D341Med (cell line): ENCODE measurements around the gene HTR4.

Experiments used
- DNase-seq: peaks from one replicate; pipeline ENCODE4 v3.0.0; 2012; ENCODE audit warnings: low spot score

Gene HTR4

GRCh38 chr5:148660346-148660660 is 6.0 kb upstream of the HTR4 start:
- DNase-seq = no peak

- no peak for DNase-seq
These were observed 5.5 kb upstream of the HTR4 start for GRCh38 chr5:148659641-148660345.

DNA sequence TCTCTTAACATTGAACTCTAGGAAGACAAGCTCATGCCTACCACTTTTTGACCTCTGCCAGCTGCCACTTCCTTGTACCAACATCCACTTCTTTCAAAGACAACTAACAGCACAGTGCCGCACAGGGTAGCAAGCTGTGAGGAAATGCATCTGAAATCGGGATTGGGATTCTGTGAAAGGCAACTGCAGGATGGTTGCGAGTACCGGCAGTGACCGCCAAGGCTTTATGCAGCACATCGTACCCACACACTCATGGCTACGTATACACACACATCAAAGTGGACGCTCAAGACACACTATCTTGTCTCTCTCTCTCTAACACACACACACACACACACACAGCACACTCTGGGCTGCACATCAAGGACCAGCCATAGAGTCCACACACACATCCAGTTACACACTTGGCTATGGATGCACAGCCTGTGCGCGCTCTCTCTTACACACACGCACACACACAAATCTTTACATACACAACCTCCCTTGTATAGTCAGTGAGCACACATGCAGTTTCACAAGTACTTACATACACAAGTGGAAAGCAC is 964 bp downstream of the HTR4 start:
- DNase-seq = no peak

- no peak for DNase-seq
These were observed 2.8 kb downstream of the HTR4 start for GRCh38 chr5:148651528-148651927.

DNA sequence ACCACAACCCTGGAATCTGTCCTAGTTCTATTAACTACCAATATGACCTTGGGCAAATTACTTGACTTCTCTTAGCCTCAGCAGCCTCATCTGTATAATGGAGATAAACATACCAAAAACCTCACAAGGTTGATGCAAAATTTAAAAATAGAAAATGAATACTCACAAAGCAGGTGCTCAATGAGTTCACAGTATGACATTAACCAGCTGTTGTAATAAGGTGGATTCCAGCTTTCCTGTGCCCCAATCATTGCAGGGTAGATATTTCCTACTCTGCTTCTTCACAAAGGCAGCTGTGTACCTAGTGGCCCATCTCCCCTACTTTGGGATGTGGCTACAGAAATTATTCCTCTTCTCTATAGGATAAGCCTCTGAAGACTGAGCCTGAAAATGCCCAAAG is 8.8 kb downstream of the HTR4 start:
- DNase-seq = no peak

- no peak for DNase-seq
These were observed 12.6 kb downstream of the HTR4 start for GRCh38 chr5:148641735-148642134.

GRCh38 chr5:148640471-148640870 is 13.9 kb downstream of the HTR4 start:
- no peak for DNase-seq

DNA sequence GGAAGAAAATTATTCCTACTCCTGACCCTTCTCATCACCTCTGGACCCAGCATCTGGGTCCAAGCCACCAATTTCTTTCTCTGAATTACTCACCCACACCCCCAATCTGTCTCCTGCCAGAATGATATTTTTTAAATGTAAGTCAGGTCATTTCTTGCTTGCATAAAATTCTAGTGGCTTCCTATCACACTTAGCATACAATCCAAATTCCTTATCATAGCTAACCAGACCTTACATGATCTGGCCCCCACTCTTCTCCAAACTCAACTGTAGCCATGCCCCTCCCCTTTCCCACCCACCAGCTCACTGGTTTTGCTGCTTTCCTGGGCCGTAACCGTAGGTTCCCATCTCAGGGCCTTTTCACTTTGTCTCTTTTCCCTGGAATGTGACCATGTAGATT is 15.2 kb downstream of the HTR4 start:
- DNase-seq = no peak

DNA sequence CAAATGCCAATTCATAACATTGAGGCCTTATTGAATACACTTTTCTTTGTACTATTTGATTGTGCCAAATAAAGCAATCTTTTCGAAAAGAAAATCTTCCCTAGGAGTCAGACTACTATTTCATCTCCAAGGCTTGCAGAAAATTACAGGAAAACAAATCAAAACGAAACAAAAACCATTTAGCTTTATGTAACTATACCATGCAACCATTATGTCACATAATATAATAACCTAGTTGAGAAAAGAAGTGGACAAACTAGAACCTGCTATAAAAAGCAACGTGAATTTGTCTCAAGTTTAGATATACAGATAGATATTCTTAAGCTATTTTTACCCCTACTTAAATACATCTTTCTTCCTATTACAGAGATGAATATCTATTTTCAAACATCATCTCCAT is 18.0 kb downstream of the HTR4 start:
- no peak for DNase-seq

DNA sequence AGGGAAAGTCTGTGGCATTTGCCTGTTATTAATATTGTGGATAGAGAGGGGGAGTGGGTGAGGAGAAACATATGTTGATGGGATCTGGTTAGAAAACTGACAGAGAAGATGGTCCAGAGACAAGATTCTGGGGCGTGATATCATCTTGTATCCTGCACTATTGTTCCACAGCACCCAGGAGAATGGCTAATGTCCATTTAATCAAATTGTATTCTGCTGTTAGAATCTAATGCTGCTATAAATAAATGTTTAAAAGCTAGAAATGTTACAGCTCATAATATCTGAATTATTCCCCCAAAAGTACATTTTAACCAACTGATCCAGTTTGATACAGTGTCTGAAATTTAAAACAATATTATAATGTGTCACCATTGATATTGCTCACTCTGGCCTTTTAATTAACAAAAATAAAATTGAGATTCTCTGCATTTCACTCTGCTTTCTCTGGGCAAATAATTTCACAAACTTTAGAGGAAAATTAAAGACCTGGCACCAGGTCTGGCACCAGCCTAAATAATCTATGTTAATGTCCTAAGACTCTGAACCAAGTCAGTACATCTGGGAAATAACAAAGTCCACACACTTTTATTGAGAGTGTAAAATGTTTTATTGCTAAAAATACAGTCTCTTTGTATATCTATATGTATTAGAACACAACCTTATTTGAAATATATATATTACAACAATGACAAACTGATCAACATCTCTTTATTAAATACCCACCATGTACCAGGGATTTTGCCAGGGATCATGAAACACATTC is 18.8 kb downstream of the HTR4 start:
- no peak for DNase-seq

DNA sequence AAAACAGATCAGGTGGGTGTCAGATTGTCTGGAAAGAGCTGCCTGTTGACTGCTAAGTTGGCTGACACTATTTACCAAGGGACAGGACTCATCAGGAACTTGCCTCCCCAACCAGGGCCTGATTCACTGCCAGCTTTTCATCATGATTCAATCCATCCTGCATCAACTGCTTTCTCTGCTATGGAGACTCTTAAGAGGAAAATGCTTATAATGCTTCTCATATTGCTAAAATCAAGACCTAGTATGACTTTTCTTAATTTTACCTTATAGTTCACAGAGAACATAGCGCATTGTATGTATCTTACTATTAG is 21.3 kb downstream of the HTR4 start:
- no peak for DNase-seq

- no peak for DNase-seq
These were observed 21.9 kb downstream of the HTR4 start for GRCh38 chr5:148632255-148633066.

DNA sequence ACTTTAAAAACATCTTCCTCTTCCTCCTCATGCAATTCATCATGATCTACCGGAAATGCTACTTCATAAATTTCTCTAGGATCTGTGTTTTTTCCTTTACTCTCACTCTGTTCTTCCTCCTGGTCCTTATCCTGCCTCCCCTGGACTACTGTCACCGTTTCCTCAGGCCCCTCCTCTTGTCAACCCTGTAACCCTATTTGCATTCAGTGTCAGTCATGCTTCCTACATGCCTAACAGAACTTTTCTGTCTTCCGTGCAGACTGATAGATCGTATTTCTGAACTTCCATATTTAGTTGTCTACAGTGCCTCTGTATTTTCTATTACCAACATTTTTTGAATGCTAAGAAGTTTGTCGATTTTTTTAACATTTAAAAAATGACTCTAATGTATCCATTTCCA is 27.3 kb downstream of the HTR4 start:
- DNase-seq = no peak

DNA sequence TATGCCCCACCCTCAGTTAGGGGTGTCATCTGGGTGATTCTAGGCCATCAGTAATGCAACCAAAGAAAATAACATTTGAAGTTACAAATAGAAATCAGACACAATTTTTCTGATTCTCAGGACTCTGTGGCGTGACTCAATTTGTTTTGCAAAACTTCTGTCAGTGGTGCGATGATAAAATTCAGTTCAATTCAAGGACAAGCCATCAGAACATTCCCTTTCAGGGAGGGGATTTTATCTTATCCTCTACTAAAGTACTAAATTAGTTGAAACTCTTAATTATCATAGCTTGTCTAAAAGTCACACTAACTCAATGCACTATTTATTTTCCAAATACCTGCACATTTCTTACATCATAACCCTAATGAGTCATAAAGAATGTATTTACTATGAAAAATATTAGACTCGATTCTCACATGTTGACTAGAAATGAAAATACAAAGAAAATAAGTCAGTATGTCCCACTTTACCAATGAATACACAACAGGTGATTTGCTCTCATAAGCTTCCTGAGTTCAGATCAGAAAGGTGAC is 28.2 kb downstream of the HTR4 start:
- DNase-seq = no peak

- no peak for DNase-seq
These were observed 29.1 kb downstream of the HTR4 start for GRCh38 chr5:148625250-148625649.

DNA sequence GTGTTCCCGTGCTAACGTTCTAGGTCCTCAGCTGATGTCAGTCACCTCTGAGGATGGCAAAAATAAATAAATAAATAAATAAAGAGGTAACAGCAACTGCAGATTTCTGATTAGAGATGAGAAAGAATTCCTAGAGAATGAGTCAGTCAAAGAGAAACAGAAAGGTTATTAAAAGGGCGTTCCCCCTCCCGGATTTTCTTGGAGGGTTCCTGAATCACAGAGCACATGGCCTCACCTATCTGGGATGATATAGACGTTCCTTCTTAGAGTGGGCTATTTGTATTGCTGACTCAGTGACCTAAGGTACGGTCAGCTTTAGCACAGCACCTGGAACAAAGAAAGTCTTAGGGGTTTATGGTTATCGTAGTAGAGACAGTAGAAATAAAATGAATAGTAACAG is 30.6 kb downstream of the HTR4 start:
- no peak for DNase-seq

GRCh38 chr5:148623101-148623500 is 31.2 kb downstream of the HTR4 start:
- no peak for DNase-seq

GRCh38 chr5:148620696-148621095 is 33.6 kb downstream of the HTR4 start:
- no peak for DNase-seq

DNA sequence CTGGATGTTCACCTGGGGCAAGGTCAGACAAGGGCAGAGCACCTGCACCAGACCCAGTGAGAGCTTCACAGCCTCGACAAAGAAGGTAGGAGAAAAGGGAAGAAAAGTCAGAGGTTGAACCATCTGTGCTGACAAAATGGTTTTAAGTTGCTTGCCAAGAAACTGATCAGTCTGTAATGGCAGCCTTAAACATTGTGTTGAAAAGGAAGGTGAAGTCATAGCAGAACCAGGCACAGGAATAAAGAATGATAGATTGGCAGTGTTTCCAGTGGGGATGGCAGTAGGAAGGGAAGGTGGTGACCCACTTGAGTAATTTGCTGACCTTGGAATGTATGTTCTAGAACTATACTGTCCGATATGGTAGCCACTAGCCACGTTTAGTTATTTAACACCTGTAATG is 34.2 kb downstream of the HTR4 start:
- no peak for DNase-seq

DNA sequence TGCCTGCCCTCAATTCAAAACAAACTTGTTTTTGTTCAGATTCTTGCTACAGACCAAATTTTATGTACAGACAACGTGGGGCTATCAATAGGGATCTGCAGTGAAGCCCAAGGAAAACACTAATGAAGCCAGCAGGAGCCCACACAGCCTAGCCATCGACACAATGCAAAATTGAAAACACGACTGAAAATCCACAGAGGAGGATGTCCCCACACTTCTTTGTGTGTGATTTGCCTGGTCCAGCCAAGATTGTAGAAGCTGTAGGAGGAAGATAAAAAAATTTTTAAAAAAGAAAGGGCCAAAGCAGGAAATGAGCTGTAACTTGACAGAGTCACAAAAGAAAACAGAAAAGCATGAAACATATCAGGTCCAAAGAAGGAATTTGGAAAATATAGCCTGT is 34.8 kb downstream of the HTR4 start:
- DNase-seq = no peak

GRCh38 chr5:148615644-148616275 is 38.6 kb downstream of the HTR4 start:
- DNase-seq = no peak

GRCh38 chr5:148607406-148607805 is 46.9 kb downstream of the HTR4 start:
- DNase-seq = no peak
